HFF-Myc (cell line): ENCODE results near the gene SERINC4.
A peak's percentile ranks its signal among the peaks of the same experiment; 100 is the strongest.
"Not testable (repeated sequence)": the region's sequence is repeated elsewhere in the genome, so short reads cannot be mapped to it uniquely, and the experiment has no call there.

ENCODE experiments used
- DNase-seq: peaks from one replicate; pipeline ENCODE4 v3.0.0-alpha.2; 2011; ENCODE audit warnings: low read depth; ENCODE audit errors: extremely low read depth
- H3K4me3 ChIP-seq: replicated peaks from 2 replicates; pipeline ENCODE4 v1.5.1; 2011; ENCODE audit warnings: low read depth, mild to moderate bottlenecking, control low read depth, low read length
- TF ChIP-seq, protein P1 (sequence below): IDR thresholded peaks from 2 replicates; pipeline ENCODE4 v1.5.1; 2012; ENCODE audit warnings: mild to moderate bottlenecking, low read depth, low read length, control low read depth; ENCODE audit errors: missing control alignments

The SERINC4 gene

DNA sequence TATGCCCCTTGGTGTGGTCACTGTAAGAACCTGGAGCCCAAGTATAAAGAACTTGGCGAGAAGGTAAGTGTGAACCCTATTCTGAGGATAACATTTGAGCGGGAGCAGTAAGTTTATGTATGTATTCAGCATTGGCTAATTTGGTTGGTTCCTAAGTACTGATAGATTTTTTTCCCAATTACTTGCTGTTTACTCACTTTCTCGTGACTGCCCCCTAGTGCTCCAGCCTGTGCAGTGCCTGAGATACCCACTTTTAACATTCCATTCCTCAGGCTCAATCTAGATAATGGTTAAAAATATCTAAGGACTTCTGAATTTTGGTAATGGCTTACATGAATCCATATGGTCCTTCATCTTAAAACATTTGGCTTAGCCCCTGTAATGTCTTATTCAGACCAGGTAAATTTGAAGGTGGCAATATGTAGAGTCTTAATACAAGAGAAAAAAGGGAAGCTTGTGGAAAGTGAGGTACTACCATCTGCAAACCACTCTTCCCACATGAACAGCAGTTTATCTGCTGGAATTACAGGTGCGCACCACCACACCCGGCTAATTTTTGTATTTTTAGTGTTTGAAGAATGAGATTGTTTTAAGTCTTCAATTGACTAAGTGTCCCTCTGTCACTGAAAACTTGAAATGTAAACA is 30.3 kb downstream of the SERINC4 start:
- no peak overlapping the region for H3K4me3 ChIP-seq
- peak; percentile 35 for DNase-seq
- TF ChIP-seq, protein P1, sequence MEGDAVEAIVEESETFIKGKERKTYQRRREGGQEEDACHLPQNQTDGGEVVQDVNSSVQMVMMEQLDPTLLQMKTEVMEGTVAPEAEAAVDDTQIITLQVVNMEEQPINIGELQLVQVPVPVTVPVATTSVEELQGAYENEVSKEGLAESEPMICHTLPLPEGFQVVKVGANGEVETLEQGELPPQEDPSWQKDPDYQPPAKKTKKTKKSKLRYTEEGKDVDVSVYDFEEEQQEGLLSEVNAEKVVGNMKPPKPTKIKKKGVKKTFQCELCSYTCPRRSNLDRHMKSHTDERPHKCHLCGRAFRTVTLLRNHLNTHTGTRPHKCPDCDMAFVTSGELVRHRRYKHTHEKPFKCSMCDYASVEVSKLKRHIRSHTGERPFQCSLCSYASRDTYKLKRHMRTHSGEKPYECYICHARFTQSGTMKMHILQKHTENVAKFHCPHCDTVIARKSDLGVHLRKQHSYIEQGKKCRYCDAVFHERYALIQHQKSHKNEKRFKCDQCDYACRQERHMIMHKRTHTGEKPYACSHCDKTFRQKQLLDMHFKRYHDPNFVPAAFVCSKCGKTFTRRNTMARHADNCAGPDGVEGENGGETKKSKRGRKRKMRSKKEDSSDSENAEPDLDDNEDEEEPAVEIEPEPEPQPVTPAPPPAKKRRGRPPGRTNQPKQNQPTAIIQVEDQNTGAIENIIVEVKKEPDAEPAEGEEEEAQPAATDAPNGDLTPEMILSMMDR = peak; percentile 87

DNA sequence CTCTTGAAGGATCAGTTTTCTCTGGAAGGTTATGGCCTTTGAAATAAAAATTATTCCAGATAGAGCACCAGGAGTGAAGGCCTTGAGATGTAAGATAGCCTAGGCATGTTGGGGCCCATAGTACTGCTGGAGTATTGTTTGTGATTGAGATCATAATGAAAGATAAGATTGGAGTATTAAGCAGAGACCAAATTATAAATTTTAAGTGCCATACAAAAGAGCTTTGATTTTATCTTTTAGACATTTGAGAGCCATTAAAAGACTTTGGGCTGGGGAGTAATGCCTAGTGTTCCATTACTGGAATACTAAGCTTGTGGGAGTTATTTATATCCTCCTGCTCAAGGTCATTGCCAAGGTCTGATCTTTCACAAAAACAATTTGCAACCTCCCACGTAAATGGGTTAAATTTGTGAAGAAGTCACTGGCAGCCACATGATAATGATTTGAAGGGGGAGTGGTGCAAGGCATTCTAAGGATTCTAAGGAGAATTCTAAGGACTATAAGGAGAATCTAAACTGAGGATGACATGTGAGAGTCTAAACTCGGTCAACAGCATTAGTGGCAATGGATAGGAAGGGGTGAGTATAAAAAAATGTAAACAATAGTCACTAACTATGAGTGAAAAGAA is 36.1 kb downstream of the SERINC4 start:
- TF ChIP-seq, protein P1 = no peak
- no peak for DNase-seq

DNA sequence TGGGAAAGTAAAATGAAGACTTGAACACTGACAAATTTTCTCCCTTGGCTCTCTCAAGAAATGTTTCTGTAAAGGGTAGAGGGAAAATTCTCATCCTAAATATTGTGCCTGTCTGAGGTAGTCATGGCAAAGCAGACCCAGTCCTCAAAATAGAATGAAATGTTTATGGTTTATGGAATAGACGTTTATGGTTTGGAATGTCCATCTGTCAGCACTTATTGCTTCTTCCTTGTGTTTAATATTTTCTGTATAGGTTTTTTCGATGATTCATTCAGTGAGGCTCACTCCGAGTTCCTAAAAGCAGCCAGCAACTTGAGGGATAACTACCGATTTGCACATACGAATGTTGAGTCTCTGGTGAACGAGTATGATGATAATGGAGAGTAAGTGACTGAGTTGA is 37.2 kb downstream of the SERINC4 start:
- no peak for DNase-seq
- TF ChIP-seq, protein P1 = no peak
- H3K4me3 ChIP-seq = no peak overlapping the region

More for the DNA sequence above, 36.1 kb downstream of the SERINC4 start:
- H3K4me3 ChIP-seq = no peak overlapping the region

DNA sequence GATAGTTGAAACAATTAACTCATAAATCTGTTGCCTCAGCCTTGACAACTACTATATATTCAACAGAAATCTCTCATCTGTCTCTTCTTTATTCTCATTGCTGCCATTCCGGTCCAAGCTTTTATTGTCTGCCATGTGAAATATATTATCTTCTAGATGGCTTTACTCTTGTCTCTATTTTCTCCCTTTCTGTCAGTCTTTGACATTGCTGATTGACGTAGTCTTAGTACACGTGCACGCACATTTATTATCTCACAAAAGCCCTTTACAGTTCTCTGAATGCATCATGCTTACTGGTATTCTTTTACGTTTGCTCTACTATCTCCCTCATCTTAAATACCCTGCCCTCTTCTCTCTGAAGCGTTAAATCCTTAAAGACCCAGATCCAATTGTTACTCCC is 48.1 kb downstream of the SERINC4 start:
- no peak overlapping the region for H3K4me3 ChIP-seq
- no peak for DNase-seq
- TF ChIP-seq, protein P1 = no peak

DNA sequence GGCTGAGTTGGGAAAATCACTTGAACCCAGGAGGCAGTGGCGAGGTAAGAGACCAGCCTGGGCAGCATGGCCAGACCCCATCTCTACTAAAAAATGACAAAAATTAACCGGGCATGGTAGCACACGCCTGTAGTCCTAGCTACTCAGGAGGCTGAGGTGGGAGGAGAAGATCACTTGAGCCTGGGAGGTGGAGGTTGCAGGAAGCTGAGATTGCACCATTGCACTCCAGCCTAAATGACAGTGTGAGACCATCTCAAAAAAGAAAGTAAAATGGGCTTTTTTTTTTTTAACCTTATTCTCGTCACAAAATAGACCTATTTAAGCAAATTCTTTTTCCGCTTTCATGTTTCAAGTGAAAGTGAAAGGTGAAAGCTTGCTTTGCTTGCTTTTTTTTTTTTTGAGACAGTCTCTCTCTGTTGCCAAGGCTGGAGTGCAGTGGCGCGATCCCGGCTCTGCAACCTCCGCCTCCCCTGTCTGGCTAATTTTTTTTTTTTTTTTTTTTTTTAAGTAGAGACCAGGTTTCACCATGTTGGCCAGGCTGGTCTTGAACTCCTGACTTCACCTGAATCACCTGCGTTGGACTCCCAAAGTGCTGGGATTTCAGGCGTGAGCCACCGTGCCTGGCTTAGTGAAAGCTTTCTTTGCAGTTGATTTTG is 50.2 kb downstream of the SERINC4 start:
- no peak for DNase-seq
- TF ChIP-seq, protein P1 = no peak
- H3K4me3 ChIP-seq = 0 out of 2 replicates have a peak overlapping the region, but pooled peaks have one; percentile 17

DNA sequence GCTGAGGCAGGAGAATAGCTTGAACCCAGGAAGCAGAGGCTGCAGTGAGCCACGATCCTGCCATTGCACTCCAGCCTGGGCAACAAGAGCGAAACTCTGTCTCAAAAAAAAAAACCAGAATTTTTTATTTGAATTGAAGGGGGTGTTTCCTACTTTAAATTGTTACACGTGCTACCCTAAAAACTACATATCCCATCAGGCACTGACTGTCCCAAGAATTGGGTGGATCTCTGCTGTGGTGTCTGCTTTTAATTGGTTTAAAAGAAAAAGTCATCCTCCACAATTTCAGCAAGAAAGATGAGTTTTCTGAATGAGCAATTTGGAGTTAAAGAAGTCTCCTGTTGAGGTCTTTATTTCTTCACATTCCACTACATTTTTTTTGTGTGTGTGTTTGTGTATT is 51.6 kb downstream of the SERINC4 start:
- no peak for DNase-seq
- H3K4me3 ChIP-seq = peak overlapping the region; percentile 76
- TF ChIP-seq, protein P1 = no peak

DNA sequence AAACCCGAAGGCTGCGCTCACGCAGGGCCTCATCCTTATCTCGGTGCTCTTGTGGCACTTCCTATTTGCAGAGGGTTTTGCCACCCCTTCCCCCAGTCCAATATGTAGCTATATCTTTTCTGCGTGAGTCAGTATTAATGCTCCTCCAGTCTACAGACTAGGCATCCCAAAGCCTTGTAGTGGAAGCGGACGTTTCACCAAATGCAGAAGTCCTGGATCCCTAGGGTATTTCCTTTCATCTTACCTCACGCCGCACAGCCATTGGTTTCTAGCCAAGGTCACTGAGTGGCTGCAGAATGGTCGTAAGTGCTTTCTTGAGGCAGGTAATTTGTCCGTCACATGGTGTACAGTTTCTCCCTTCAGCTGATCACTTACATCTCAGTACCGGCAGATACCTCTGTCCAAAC is 53.1 kb downstream of the SERINC4 start:
- peak overlapping the region; percentile 76 for H3K4me3 ChIP-seq
- not testable (repeated sequence) for DNase-seq

DNA sequence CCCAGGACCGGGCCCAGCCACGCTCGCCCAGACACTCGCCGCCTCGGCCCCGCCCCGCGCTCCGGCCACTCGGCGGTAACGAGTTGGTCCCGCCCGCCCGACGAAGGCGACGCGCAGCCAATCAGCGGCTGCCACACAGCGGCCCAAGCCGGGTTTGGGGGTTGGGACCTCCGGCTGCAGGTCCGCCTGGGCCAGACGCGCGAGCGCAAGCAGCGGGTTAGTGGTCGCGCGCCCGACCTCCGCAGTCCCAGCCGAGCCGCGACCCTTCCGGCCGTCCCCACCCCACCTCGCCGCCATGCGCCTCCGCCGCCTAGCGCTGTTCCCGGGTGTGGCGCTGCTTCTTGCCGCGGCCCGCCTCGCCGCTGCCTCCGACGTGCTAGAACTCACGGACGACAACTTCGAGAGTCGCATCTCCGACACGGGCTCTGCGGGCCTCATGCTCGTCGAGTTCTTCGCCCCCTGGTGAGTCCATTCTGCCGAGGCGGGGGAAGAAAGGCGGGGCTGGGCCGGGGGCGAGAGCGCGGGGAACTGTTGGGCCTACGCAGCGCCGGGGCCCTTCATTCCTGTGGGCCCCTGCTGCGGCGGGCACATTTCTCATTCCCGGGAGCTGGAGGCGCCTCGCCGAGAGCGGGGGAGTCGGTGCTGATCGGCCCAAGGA is 53.6 kb downstream of the SERINC4 start, which contains the start of gene PDIA3:
Gene PDIA3, plus strand, starts transcription at position 194 of the 658 bp plus-strand sequence. Its CDS starts 102 bp downstream, at position 296.
- peak; percentile 58 for DNase-seq
- H3K4me3 ChIP-seq = peak within 1 kb of the TSS; percentile 76
